HG03103 (cell line): ENCODE measurements around the gene LRRC58.

Experiments used
- ATAC-seq: cut with Tn5 transposase; IDR thresholded peaks from one replicate; pipeline ENCODE4 v1.9.1; 2021; ENCODE audit warnings: low read depth; ENCODE audit not compliant: unreplicated experiment

LRRC58 gene

DNA sequence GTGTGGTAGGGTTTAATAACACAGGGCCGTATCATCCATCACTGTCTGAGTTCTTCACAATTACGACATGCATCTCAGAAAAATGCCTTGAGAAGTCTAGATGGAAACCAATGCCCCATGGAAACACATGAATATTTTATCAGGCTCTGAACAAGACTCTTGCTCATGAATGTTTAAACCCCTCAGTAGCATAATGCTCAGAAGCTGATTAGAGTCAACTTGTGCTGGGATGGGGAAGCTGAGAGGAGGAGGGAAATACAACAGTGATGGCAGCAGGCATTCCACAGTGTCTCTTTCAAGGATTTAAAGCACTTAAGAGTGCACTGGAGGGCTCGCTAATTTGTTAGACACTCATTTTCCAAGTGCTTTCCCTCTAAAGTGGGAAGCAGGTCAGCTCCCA, 67.9 kb downstream of the LRRC58 start:
- no peak for ATAC-seq

DNA sequence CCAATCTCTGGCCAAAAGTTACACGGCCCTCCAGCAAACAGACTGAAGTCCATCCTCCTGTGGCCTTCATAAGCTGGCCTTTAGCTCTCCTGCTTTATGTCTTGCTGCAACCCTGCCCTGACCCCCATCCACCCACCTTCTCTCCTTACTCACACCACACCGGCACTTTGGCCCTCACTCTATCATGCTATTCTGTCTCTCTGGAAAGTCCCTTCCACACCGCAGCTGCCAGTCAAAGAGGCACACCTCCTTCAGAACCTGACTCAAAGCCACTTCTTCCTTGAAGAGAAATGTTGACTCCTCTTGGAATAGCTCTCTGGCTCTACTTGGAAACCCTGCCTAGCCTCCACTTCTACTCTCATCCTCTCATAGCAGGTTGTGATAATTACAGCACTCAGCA, 68.6 kb downstream of the LRRC58 start:
- no peak for ATAC-seq

DNA sequence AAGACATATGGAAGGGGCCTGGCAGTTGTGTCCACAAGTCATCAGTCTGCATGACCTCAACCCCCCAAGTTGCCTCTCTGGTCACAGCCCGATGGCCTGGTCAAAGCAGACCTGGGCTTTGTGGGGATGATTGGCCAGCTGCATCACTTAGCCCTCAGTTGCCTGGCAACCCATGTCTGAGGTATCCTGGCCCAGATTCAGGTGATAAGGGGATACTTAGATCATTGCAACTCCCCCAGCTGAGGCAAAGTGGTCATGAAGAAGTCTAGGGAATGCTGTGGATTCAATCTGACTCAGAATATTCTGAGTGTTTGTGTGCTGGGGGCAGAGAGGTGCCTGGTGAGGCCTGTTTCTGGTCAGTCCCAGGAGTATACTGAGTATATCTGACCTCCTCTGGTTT, 69.1 kb downstream of the LRRC58 start:
- no peak for ATAC-seq

DNA sequence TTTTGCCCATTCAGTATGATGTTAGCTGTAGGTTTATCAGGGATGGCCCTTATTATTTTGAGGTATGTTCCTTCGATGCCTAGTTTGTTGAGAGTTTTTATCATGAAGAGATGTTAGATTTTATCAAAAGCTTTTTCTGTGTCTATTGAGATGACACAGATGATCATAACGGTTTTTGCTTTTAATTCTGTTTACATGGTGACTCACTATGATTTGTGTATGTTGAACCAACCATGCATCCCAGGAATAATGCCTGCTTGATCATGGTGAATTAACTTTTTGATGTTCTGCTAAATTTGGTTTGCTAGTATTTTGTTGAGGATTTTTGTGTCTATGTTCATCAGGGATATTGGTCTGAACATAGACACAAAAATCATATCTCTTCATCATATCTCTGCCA, 72.4 kb downstream of the LRRC58 start:
- ATAC-seq: no peak

DNA sequence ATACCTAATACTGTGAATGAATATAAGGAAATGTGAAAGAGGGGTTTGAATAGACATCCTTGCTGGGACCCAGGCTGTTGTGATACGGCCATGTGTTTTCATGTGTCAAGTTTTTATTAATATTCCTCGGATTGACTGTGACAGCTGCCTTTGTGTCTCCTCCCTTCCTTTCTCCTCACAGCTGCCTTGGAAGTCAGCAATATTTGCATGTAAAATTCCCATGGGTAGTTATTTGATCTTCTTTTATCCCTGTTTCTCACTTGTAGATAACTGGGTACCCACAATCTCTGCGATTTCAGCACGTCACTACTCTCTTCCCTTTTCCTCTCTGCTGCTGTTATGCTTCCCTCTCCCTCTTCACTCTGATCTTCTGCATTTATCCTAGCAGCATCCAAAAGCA, 73.5 kb downstream of the LRRC58 start:
- no peak for ATAC-seq

DNA sequence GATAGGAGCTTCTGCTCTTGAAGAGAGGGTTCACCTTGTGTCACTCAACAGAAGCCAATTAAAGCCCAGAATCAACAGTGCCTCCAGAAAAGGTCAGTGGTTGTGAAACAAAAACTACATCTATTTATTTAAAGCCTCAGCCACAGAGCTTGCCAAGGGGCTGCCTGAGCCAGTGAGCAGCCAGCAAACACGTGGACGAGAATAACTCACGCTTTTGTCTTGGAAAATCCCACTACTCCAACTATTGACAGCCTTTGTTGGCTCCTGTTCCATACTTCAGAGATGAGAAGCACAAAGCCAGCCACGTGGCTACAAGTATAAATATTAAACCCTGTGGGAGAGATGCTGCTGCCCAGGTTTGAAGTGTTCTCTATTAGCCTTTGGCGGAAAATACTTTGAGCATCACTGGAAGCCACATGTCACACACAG, 74.4 kb downstream of the LRRC58 start:
- ATAC-seq: no peak
